Gastrocnemius medialis (tissue), 4 donors: ENCODE results near the gene TUFT1. TPM values are rescaled to one million over a fixed set of nuclear protein-coding genes. Genes with fewer than 3 reads are reported as not detected.
A peak's percentile ranks its signal among the peaks of the same experiment; 100 is the strongest.

ENCODE experiments used
- ATAC-seq, 2 donors: fragments of 150-250 bp; one replicate each; pipeline ENCODE4 v1.9.1; 2016
- DNase-seq, 2 donors: peaks; one replicate each; pipeline ENCODE4 v3.0.0-alpha.2; 2019
- H3K27ac ChIP-seq, 4 donors: fragments of 200-600 bp; sonication (generic); 1 replicate in 1 of 4; 2 replicates in 3 of 4; pipeline ENCODE4 v1.5.1; 2016 to 2018; ENCODE audit warnings: mild to moderate bottlenecking in 2 of 4, moderate library complexity in 1 of 4
- H3K27me3 ChIP-seq, 3 donors: fragments of 200-600 bp; sonication (generic) in 2 of 3; 1 replicate in 1 of 3; 2 replicates in 2 of 3; pipeline versions ENCODE4 v1.5.1 to v1.6.0; 2016 to 2019; ENCODE audit warnings: mild to moderate bottlenecking in 1 of 3, moderate library complexity in 1 of 3
- H3K36me3 ChIP-seq, 2 donors: fragments of 200-600 bp; sonication (generic) in 1 of 2; one replicate each; pipeline ENCODE4 v1.5.1; 2017 to 2018
- H3K4me1 ChIP-seq, 2 donors: fragments of 200-600 bp; sonication (generic) in 1 of 2; one replicate each; pipeline ENCODE4 v1.5.1; 2016 to 2017; ENCODE audit warnings: mild to moderate bottlenecking in 2 of 2
- H3K4me3 ChIP-seq, 4 donors: fragments of 200-600 bp; sonication (generic) in 3 of 4; 1 replicate in 1 of 4; 2 replicates in 3 of 4; pipeline ENCODE4 v1.5.1; 2016 to 2019; ENCODE audit warnings: mild to moderate bottlenecking in 2 of 4
- H3K9me3 ChIP-seq, 3 donors: fragments of 200-600 bp; sonication (generic) in 2 of 3; 1 replicate in 1 of 3; 2 replicates in 2 of 3; pipeline ENCODE4 v1.5.1; 2016 to 2019
- CTCF ChIP-seq, 5 experiments: fragments of 450-650 bp in 3 of 5; fragments of 200-600 bp in 2 of 5; sonication (generic) in 2 of 5; IDR thresholded peaks in 4 of 5; conservative IDR thresholded peaks in 1 of 5; 1 replicate in 4 of 5; 2 replicates in 1 of 5; pipeline ENCODE4 v1.5.1; 2016 to 2019; ENCODE audit warnings: antibody characterized with exemption in 5 of 5, mild to moderate bottlenecking in 3 of 5, moderate library complexity in 3 of 5
- POLR2A ChIP-seq, 2 donors: fragments of 450-650 bp; IDR thresholded peaks; one replicate each; pipeline ENCODE4 v1.6.1; 2017; ENCODE audit warnings: antibody characterized with exemption in 2 of 2, mild to moderate bottlenecking in 2 of 2, moderate library complexity in 2 of 2
- in situ Hi-C, 4 donors: fragments of 200-750 bp; cut with MboI; loops; one replicate each; pipeline versions ENCODE4 v1.15.0 to v1.8.0; 2017; ENCODE audit warnings: low sequenced_read_pairs in 4 of 4
- intact Hi-C: fragments of 100-400 bp; cut with DNase I; formaldehyde crosslinking; loops from one replicate; pipeline ENCODE4 v1.15.1; 2023; ENCODE audit warnings: low total_unique reads
- total RNA-seq, 4 donors: library from RNA; depleted of rRNA; stranded (reverse); fragments of >200 nt; gene quantifications; one replicate each; pipeline versions ENCODE4 v1.1.0 to v1.2.3, GENCODE V29; 2016

The TUFT1 gene
- total RNA-seq, 4 donors from 2014 or later: 1.2 to 4.0 (median 2.7) TPM

- Histone ChIP-seq H3K27me3 (no peaks in the 10 kb centered on the region), H3K27ac (peak within 1 kb of the TSS; percentile 80 to 97 (median 94)), H3K9me3 (no peaks in the 10 kb centered on the region), H3K36me3 (no peaks in the 10 kb centered on the region), H3K4me1 (peaks cover 29 to 42% of the 10 kb centered on the region in 2 donors), H3K4me3 (peak within 1 kb of the TSS; percentile 76 to 86 (median 80))
- ATAC-seq (peak; percentile 93 to 94), DNase-seq (peak; percentile 93 to 94)
- in situ Hi-C loops (loop anchor here in 1 of 4 donors (25.0 kb wide), 1 partner anchor 225 kb away; the partner anchor contains the start of genes C2CD4D and RORC), intact Hi-C loops (loop anchor here (1.0 to 5.0 kb wide), 5 partner anchors 72 to 330 kb away; partner anchors contain the start of genes RIIAD1, TDRKH, TUFT1 and ZNF687)
- no peak for TF ChIP-seq CTCF (IDR thresholded peaks at IDR 0.05 in 4 of 5, conservative IDR thresholded peaks at IDR 0.05 in 1 of 5)
- peak; percentile 85 to 87 for TF ChIP-seq POLR2A (IDR thresholded peaks at IDR 0.05)
These were observed 71.9 kb downstream of the TUFT1 start, which contains the start of gene SNX27 for GRCh38 chr1:151611832-151612500. SNX27 (plus strand) TSS chr1:151612050; CDS start chr1:151612202, 152 bp downstream.

GRCh38 chr1:151612501-151613281 is 72.6 kb downstream of the TUFT1 start:
- Histone ChIP-seq H3K27me3 (no peaks in the 10 kb centered on the region), H3K4me3 (peak overlapping the region; percentile 76 to 86 (median 80)), H3K9me3 (no peaks in the 10 kb centered on the region), H3K36me3 (no peaks in the 10 kb centered on the region), H3K27ac (peak overlapping the region; percentile 80 to 97 (median 94)), H3K4me1 (peaks cover 29 to 45% of the 10 kb centered on the region in 2 donors)
- intact Hi-C loops: loop anchor here (1.0 to 5.0 kb wide), 3 partner anchors 110 to 330 kb away; partner anchors contain the start of genes RIIAD1, TDRKH and ZNF687
- in situ Hi-C loops: loop anchor here in 1 of 4 donors (25.0 kb wide), 1 partner anchor 225 kb away; the partner anchor contains the start of genes C2CD4D and RORC
- no peak for TF ChIP-seq POLR2A (IDR thresholded peaks at IDR 0.05)
- TF ChIP-seq CTCF (IDR thresholded peaks at IDR 0.05 in 4 of 5, conservative IDR thresholded peaks at IDR 0.05 in 1 of 5): no peak
- ATAC-seq (peak in 1 of 2 donors; percentile 4), DNase-seq (peak in 1 of 2 donors; percentile 32)

- Histone ChIP-seq H3K27ac (peak overlapping the region; percentile 80 to 97 (median 94)), H3K27me3 (no peaks in the 10 kb centered on the region), H3K9me3 (no peaks in the 10 kb centered on the region), H3K4me3 (peak overlapping the region; percentile 76 to 86 (median 80)), H3K4me1 (peaks cover 29 to 47% of the 10 kb centered on the region in 2 donors), H3K36me3 (no peaks in the 10 kb centered on the region)
- in situ Hi-C loops: loop anchor here in 1 of 4 donors (25.0 kb wide), 1 partner anchor 224 kb away; the partner anchor contains the start of genes C2CD4D and RORC
- no peak for ATAC-seq
- no peak for DNase-seq
- intact Hi-C loops: loop anchor here (5.0 kb wide), 2 partner anchors 109 to 331 kb away; partner anchors contain the start of genes RIIAD1 and ZNF687
- TF ChIP-seq CTCF (IDR thresholded peaks at IDR 0.05 in 4 of 5, conservative IDR thresholded peaks at IDR 0.05 in 1 of 5): no peak
- no peak for TF ChIP-seq POLR2A (IDR thresholded peaks at IDR 0.05)
These were observed 73.2 kb downstream of the TUFT1 start for GRCh38 chr1:151613282-151613780.

- in situ Hi-C loops: loop anchor here in 1 of 4 donors (25.0 kb wide), 1 partner anchor 221 kb away; the partner anchor contains the start of genes C2CD4D and RORC
- no peak overlapping the region for H3K4me3 ChIP-seq
- no peaks in the 10 kb centered on the region for H3K9me3 ChIP-seq
- ATAC-seq: no peak
- H3K27me3 ChIP-seq: no peaks in the 10 kb centered on the region
- intact Hi-C loops: no loop called here
- H3K36me3 ChIP-seq: no peaks in the 10 kb centered on the region
- no peak for DNase-seq
- no peak for TF ChIP-seq CTCF (IDR thresholded peaks at IDR 0.05 in 4 of 5, conservative IDR thresholded peaks at IDR 0.05 in 1 of 5)
- no peak for TF ChIP-seq POLR2A (IDR thresholded peaks at IDR 0.05)
- peaks cover 50 to 71% of the 10 kb centered on the region in 2 donors for H3K4me1 ChIP-seq
- peak overlapping the region in 1 of 4 donors; percentile 10 for H3K27ac ChIP-seq
These were observed 75.8 kb downstream of the TUFT1 start for GRCh38 chr1:151615711-151616504.
